Measurements from ENCODE around the gene DDX49. TPM values are rescaled to one million over a fixed set of nuclear protein-coding genes. Genes with fewer than 3 reads are reported as not detected.

The DDX49 gene
- total RNA-seq, 4 donors from 2014 or later, result 47.0 to 80.7 (median 60.6) TPM

Other genes starting within 250 kb of the DDX49 start
- 1 to 10 TPM; 1.8 to 3.6 (median 2.1) TPM for gene CRTC1, start 236.0 kb upstream of the DDX49 start, total RNA-seq
- 1 to 10 TPM in 3 of 4 donors, not detected in 1; 1.3 to 8.0 (median 5.3) TPM for gene COMP, start 128.4 kb upstream of the DDX49 start, total RNA-seq
- gene UPF1, start 87.8 kb upstream of the DDX49 start, total RNA-seq, result 10 to 100 TPM; 31.6 to 69.7 (median 55.6) TPM
- under 1 TPM in 1 of 4 donors, not detected in 3; 0.76 TPM for gene CERS1, start 23.6 kb upstream of the DDX49 start, total RNA-seq
- 100 to 1,000 TPM; 170 to 245 (median 224) TPM for gene COPE, start 328 bp upstream of the DDX49 start, total RNA-seq
- gene HOMER3, start 21.5 kb downstream of the DDX49 start, total RNA-seq, result 10 to 100 TPM; 10.7 to 29.5 (median 18.6) TPM
- gene SUGP2, start 113.8 kb downstream of the DDX49 start, total RNA-seq, result 10 to 100 TPM; 16.7 to 36.2 (median 21.5) TPM
- 10 to 100 TPM; 28.3 to 32.0 (median 28.7) TPM for gene ARMC6, start 113.9 kb downstream of the DDX49 start, total RNA-seq
- gene SLC25A42, start 144.3 kb downstream of the DDX49 start, total RNA-seq, result 1 to 10 TPM; 1.7 to 3.8 (median 3.3) TPM
- 10 to 100 TPM; 11.0 to 30.3 (median 15.5) TPM for gene TMEM161A, start 218.8 kb downstream of the DDX49 start, total RNA-seq